Limb (tissue), 2 donors: Measurements from ENCODE around the gene IFNGR2.
"Not testable (repeated sequence)": the region's sequence is repeated elsewhere in the genome, so short reads cannot be mapped to it uniquely, and the experiment has no call there.

Experiments
- DNase-seq, 2 donors: peaks; one replicate each; pipeline ENCODE4 v3.0.0-alpha.2; 2016; ENCODE audit errors: extremely low spot score in 2 of 2

Gene IFNGR2

GRCh38 chr21:33403128-33403785, at the start of gene IFNGR2:
TSS of gene IFNGR2 (plus strand) at chr21:33403413. CDS start at chr21:33403544, 131 bp downstream.
- peak in 1 of 2 donors; percentile 78 for DNase-seq

GRCh38 chr21:33355355-33355754, 47.9 kb upstream of the IFNGR2 start:
- DNase-seq = no peak

- no peak for DNase-seq
Measured at GRCh38 chr21:33355996-33356395, 47.2 kb upstream of the IFNGR2 start.

GRCh38 chr21:33357177-33357576, 46.0 kb upstream of the IFNGR2 start:
- no peak for DNase-seq

- DNase-seq = no peak
Measured at GRCh38 chr21:33359446-33359845, 43.8 kb upstream of the IFNGR2 start.

GRCh38 chr21:33360281-33360680, 42.9 kb upstream of the IFNGR2 start:
- no peak for DNase-seq

GRCh38 chr21:33360881-33361602, 42.2 kb upstream of the IFNGR2 start:
- peak in 1 of 2 donors; percentile 74 for DNase-seq

- DNase-seq = no peak
Measured at GRCh38 chr21:33362044-33362555, 41.1 kb upstream of the IFNGR2 start.

- DNase-seq = not testable (repeated sequence)
Measured at GRCh38 chr21:33363911-33364609, 39.2 kb upstream of the IFNGR2 start.

- no peak for DNase-seq
Measured at GRCh38 chr21:33364830-33365229, 38.4 kb upstream of the IFNGR2 start.

GRCh38 chr21:33367309-33367973, 35.8 kb upstream of the IFNGR2 start:
- no peak for DNase-seq

- DNase-seq = no peak
Measured at GRCh38 chr21:33368124-33368523, 35.1 kb upstream of the IFNGR2 start.

- DNase-seq = no peak
Measured at GRCh38 chr21:33368576-33368975, 34.6 kb upstream of the IFNGR2 start.

GRCh38 chr21:33369586-33369985, 33.6 kb upstream of the IFNGR2 start:
- no peak for DNase-seq

- no peak for DNase-seq
Measured at GRCh38 chr21:33370305-33370704, 32.9 kb upstream of the IFNGR2 start.

GRCh38 chr21:33371366-33371765, 31.8 kb upstream of the IFNGR2 start:
- DNase-seq = no peak

GRCh38 chr21:33372582-33372981, 30.6 kb upstream of the IFNGR2 start:
- DNase-seq = no peak

GRCh38 chr21:33373451-33373850, 29.8 kb upstream of the IFNGR2 start:
- DNase-seq = no peak

GRCh38 chr21:33374080-33374449, 29.1 kb upstream of the IFNGR2 start:
- DNase-seq = no peak

GRCh38 chr21:33374450-33375096, 28.6 kb upstream of the IFNGR2 start:
- DNase-seq = no peak

- no peak for DNase-seq
Measured at GRCh38 chr21:33375101-33375644, 28.0 kb upstream of the IFNGR2 start.
